HG03196 (cell line): ENCODE results near the gene KLRD1.
"Not testable (repeated sequence)": the region's sequence is repeated elsewhere in the genome, so short reads cannot be mapped to it uniquely, and the experiment has no call there.

ENCODE experiments used
- ATAC-seq: cut with Tn5 transposase; IDR thresholded peaks from one replicate; pipeline ENCODE4 v1.9.1; 2021; ENCODE audit not compliant: unreplicated experiment

Gene KLRD1, protein sequence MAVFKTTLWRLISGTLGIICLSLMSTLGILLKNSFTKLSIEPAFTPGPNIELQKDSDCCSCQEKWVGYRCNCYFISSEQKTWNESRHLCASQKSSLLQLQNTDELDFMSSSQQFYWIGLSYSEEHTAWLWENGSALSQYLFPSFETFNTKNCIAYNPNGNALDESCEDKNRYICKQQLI

DNA sequence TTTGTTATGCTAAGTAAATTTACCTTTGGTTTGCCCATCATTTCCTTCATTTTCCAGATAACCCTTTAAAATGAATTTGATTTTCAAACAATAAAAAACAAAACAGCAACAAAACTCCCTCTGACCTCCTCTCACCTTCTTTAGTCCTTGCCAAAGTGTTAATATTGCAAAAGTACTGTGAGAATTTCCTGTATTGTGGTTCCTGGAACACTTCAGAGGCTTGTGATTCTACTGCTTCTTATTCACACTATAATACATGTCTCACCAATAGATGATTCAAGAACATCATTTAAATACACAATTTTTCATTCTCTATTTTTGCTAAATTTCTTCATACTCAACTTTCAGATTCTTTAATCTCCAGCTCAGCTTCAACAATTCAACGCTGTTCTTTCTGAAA is at the start of gene KLRD1:
KLRD1 (plus strand) TSS at position 241 of the 400 bp plus-strand sequence. CDS start 208 bp downstream, outside the sequence.
- no peak for ATAC-seq

DNA sequence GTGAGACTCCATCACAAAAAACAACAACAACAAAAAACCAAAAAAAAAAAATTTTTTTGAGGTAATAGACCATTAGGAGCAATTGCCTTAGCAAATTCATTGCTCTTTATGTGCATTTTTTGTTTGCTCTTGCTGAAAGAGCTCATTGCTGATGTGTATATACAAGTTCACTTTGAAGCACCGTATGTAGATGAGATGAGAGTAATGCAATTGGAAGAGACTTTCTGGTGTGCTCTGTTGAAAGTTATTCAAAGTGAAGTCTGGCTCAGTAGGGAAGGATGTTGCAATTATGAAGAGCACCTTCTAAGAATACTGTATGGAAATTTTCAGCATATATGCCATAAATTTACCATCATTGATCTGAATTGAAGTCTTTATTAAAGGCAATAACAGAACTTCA is 46.7 kb upstream of the KLRD1 start:
- no peak for ATAC-seq

DNA sequence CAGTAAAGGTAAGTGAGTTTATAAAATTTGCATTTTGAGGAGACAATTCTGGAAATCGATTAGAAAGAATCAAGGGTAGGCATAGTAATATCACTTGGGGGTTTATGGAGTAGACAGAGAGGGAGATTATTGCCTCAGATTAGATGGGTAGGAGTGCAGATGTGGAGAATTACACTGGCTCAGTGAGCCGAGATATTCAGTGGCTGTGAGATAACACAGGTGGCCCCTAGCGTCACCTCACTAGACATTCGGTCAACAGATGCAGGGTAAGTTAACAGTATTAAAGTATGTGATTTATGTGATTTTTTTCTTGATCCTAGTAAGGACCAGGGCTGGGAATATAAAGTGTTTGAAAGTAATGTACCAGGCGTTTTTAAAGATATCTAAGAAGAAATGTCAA is 39.6 kb upstream of the KLRD1 start:
- ATAC-seq: no peak

DNA sequence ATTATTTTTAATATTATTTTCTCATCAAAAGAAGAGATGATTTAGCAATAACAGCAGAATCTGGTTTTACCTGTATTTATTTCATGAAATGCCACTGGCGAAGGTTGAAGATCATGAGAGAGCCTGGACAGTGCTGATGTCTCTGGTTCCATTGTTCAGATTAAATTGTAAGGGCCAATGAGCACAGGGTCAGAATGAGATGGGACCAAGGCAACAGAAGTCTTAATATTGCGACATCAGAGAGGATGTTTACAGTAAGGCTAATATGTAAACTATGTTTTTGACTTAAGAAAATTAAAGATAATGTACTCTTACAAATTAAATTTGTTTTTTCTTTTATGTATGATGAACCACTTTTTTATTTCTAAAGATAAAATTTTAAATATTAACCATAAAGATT is 35.2 kb upstream of the KLRD1 start:
- no peak for ATAC-seq

DNA sequence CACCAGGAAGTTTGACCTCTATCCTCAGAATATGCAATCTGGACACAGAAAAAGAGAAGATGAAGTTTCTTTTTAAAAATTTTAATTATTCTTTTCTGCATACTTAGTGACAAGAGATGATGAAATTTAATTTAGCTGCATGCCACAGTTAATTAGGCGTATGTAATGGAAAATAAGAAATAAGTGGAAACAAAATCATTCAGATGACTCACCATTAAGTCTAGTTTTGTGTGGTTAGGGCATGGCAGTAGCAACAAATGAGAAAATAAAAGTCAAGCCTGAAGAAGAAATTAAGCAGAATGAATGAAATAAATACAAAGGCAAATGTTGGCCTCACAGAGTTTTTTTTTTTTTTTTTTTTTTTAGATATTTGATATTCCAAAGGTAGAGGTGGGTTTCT is 30.9 kb upstream of the KLRD1 start:
- ATAC-seq: no peak

DNA sequence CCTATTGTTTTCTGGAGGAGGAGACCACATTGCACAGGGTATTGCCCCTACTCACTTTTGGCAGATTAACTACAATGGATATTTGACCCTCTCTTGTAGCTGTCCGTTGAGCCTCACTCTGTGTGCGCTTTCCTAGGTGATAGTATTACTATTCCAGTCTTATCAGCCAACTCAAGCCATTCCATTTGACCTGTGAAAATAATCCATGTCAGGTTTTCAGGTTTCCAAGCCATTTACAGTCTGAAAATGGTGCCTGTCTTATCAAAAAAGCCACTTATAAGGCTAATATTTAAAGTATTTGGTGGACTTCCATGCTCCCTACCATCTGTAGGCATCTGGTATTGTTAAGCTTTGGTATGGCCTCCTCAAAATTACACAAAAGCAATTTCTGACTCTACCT is 29.6 kb upstream of the KLRD1 start:
- no peak for ATAC-seq

DNA sequence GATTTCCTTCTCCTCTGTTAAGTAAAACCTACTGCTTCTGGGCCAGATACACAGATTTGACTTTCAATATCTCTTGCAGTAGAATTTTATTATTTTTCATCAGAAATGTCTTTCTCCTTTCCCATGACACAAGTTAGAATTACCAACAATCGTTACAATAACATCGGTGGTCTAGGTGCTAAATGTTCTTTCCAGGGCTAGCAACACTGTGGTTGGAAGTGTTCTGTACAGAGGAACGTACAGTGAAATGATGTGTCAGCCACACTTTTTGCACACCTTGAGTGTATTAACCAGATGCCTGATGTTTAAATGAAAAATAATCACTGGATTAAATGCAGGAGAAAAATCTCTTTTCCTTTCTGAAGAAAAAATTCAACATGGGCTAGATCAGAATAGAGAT is 27.7 kb upstream of the KLRD1 start:
- ATAC-seq: no peak

DNA sequence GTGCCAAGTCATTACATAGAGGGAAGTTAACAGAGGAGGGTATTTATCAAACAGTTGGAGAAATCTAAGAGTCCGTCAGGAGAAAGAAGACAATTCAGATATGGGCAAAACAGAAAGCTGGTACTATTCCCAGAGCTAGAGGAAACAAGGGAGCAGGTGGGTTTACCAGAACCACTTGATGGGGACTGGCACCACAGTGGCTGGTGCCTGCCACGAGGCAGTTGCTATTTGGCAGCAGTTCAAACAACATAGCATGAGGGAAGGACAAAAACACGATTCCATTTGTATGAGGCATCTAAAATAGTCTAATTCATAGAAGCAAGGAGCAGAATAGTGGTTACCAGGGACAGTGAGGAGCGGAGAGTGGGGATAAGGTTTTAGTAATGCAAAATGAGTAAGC is 24.6 kb upstream of the KLRD1 start:
- no peak for ATAC-seq

DNA sequence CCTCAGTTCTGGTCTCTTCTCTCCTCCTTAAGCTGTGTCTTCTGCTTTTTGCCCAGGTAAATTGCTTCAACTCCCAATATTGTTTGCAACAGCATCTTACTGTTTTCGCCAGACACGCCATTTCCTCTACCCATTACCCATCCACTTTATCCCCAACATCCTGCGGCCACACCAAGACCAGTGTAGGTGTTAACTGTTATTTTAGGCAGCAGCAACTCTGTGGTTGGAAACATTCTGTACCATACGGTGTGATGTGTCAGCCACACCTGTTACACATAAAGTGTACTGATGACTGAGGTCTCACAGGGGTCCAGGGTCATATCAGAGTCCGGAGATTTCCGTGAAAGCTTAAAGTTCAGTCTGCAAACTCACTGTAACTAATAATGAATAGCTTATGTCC is 21.8 kb upstream of the KLRD1 start:
- ATAC-seq: no peak

DNA sequence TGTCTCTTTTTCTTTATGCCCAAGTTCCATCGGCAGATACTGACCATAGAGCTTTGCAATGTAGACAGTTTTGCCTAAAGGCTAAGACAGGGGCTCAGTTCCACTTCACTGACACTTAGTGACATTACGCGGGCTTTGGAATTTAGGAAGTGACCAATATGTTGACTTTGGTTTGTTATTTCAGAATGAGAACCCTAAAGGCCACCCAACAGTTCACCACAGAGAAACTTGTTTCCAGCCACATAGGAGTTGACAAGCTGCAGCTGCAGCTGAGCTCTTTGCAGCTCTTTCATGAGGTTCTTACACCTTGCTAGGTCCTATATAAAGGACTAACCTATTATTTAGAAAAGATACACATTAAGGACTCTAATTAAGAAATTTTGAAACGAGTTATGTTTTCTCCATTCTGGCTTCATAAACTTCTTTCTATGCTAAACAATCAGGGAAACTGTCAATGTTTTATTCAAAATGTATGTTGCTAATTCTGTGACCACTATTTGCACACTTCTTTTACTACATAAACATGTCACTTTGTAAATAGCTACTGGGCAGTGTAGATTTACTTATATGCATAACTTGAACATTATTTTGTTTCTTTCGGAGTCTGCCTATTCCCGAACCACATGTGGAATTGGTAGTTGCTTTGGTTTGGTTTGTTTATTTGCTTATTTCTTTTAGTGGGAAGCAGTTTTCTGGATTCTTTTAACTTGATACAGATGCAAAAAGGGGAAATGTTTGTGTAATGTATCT is 18.5 kb upstream of the KLRD1 start:
- no peak for ATAC-seq

DNA sequence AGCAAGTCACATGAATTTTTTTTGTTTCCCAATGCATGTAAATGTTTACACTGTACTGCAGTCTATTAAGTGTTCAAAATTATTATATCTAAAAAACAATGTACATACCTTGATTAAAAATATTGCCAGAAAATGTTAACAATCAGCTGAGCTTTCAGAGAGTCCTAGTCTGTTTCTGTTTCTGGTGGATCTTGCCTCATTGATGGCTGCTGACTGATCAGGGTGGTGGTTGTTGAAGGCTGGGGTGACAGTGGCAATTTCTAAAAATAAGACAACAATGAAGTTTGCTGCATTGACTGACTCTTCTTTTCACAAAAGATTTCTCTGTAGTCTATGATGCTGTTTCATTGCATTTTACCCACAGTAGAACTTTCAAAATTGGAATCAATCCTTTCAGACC is 16.6 kb upstream of the KLRD1 start:
- no peak for ATAC-seq

DNA sequence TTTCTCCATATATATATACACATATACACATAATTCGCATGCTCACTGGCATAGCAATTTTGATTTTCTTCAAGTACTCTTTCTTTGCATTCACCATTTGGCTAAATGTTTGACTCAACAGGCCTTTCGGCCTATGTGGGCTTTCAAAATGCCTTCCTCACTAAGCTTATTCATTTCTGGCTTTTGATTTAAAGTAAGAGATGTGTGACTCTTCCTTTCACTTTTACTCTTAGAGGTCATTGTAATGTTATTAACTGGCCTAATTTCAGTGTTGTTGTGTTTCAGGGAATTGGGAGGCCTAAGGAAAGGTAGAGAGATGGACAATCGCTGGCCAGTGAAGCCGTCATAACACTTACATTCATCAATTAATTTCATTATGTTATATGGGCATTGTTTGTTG is 14.5 kb upstream of the KLRD1 start:
- ATAC-seq: no peak

DNA sequence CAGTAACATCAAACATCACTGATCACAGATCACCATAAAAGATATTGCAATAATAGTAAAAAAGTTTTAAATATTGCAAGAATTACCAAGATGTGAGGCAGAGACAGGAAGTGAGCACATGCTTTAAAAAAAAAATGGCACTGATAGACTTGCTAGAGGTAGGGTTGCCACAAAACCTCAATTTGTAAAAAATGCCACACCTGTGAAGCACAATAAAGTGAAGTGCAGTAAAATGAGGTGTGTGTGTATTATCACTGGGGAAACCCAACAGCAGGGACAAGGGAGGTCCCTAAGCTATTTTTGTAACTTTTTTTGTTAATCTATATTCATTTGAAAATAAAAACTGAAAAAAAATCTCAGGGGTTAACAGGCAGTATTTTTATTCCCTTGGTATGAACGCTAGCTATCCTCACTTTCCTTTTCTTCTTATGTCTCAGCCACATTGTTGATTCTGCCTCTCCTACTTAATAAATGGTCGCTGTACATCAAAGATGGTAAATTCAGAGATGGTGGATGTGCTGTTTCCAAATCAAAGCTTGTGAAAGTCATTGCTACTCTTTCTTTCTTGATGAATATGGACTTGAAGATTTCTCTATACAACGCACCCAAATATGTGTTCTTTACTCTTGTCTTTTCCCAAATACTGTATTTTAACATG is 14.0 kb upstream of the KLRD1 start:
- ATAC-seq: no peak

DNA sequence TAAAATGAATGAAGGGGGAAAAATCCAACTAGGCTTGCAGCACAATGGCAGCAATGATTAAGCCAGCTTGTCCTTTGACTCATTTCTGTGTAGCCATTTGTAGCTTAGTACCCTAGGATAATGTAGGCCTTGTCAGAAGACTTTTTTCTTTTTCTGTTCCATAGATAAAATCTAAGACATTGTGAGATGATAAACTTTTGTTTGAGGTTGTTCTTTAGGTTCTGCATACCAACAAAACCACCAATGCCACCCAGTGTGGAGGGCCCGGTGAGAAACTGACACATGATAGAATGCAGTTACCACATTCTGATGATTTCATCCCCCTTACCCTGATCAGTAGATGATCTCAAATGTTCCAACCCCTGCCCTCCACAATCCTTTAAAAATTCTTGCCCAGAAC is 6.6 kb upstream of the KLRD1 start:
- no peak for ATAC-seq

DNA sequence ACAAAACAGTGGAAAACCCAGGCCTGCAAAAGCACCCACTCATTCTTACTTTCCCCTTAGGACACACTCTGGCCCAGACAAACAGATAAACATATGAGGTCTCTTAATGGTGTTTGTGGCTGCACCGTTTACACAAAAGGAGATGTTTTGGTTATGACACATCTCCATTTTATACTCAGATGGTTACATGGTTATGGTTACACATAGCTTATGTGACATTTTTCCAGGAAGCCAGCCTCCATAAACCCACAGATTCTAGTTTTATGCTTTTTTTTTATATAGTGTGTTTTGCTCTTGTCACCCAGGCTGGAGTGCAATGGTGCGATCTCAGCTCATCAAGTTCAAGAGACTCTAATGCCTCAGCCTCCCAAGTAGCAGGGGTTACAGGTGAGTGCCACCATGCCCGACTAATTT is 3.5 kb upstream of the KLRD1 start:
- ATAC-seq: no peak

DNA sequence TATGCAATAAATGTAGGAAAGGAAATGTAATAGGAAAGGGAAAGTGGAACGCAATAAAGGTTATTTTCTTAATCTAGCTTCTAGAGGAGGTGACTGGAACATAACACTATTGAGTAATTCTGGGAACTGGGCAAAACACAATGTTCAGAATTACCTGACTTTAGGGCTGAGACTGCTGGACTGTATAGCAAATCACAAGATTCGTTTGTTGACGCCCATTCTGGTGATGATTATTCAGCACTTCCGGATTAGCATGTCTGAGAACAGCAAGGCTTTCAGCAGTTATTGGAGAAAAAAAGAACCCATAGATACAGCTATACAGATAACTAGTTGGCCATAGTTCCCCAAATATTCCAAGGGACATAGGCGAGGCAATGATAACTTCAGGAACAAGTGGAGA is 2.3 kb upstream of the KLRD1 start:
- ATAC-seq: no peak

DNA sequence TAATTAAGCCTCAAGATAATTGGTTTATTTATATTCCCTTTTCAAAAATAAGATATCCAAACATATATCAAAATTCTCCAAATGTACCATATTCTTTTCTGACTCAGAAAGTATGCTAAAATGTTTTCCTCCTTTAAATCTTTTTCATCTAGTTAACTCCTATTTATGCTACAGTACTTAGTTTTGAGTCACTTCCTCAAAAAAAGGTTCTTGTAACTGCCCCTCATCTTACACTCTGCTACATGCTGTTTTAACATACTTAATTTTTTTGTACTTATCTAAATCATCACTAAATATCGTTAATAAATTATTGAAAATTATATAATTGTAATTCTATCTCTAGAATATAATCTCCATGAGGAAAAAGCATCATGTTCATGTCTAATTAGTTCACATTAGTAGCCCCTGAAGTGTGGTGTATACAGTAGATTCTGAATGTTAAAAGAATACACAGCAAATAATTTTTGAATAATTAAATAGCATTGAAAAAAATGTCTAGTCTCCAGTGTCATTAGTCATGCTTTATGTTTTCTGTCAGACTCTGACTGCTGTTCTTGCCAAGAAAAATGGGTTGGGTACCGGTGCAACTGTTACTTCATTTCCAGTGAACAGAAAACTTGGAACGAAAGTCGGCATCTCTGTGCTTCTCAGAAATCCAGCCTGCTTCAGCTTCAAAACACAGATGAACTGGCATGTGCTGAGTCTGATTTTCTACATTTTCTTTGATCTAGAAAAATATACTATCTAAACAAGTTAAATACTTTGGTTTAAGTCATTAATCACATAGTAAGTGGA is 3.5 kb downstream of the KLRD1 start:
- ATAC-seq: no peak

DNA sequence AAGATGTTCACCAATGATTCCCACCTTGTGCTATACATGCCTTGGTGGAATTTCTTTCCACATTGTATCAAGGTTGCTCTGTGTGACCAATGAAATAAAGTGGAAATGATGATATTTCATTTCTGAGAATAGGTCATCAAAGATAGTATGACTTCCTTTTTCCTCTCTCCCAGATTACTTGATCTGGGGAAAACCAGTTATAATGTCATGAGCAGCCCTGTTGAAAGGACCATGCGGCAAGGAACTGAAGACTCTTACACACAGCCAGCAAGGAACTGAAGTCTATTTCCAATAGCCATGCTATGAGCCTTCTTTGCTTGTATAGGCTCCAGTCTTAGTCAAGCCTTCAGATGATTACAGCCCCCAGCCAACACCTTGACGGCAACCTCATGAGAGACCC is 11.7 kb downstream of the KLRD1 start:
- ATAC-seq: no peak

DNA sequence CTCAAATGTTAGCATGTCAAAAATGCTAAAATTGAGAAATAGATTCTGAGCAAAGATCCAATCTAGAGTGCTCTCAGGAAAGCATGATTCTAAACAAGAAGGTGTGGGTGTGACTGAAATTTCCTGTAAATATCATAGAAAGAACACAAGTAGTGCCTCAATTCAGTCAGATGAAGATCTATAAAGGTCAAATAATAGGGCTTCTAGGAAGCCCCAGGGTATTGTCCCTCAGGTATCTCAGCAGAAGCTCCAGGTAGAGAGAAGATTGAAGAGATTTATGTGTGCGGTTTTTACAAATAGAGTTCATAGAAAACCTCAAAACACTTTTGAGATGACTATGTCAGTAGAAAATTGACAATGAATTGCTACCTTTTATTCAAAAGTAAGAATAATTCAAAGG is 13.0 kb downstream of the KLRD1 start:
- no peak for ATAC-seq

DNA sequence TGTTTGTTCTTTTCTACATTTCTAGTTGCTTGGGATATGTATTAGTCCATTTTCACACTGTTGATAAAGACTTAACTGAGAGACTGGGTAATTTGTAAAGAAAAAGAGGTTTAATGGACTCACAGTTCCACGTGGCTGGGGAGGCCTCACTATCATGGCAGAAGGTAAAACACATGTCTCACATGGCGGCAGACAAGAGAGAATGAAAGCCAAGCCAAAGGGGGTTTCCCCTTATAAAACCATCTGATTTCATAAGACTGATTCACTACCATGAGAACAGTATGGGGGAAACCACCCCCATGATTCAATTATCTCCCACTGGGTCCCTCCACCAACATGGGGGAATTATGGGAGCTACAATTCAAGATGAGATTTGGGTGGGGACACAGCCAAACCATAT is 21.0 kb downstream of the KLRD1 start:
- ATAC-seq: not testable (repeated sequence)

DNA sequence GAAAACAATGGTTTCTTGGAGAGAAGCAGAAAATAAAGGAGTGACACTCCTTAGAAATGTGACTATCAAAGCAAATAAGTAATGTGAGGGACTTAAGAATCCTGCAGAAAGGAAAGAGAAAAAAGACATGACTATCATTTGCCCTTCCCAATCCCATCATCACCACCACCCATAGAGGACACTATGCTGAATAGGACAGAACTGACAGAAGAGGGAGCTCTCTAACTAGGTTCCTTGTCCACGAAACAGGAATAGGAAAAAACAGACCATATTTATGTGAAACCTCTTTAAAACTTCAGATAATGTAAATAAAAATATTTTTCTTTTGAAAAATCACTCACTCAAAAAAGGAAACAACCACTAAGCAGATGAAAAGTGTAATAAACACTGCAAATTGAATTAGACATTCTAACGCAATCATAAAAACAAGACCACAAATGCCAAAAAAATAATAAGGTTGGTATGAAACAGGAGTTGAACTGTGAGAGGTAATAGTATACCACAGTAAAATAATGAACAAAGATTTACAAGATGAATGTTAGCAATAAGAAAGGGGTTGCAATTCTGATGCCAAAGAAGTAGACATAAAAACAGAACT is 24.1 kb downstream of the KLRD1 start:
- no peak for ATAC-seq
